Esophagus (tissue), 2 donors: Measurements from ENCODE around the gene HOXC11. TPM values are rescaled to one million over a fixed set of nuclear protein-coding genes. Genes with fewer than 3 reads are reported as not detected.
A peak's percentile ranks its signal among the peaks of the same experiment; 100 is the strongest.

Experiments used
- H3K27ac ChIP-seq, 2 donors: one replicate each; pipeline ENCODE4 v1.5.1; 2013; ENCODE audit warnings: low read depth in 2 of 2, mild to moderate bottlenecking in 2 of 2, inconsistent platforms in 1 of 2, low read length in 1 of 2, moderate library complexity in 1 of 2
- H3K27me3 ChIP-seq, 2 donors: one replicate each; pipeline ENCODE4 v1.6.1; 2013; ENCODE audit warnings: low read length in 2 of 2, control low read depth in 1 of 2, mild to moderate bottlenecking in 1 of 2; ENCODE audit not compliant: insufficient read depth in 2 of 2, control insufficient read depth in 1 of 2
- H3K36me3 ChIP-seq, 2 donors: one replicate each; pipeline ENCODE4 v1.6.1; 2013; ENCODE audit warnings: low read length in 1 of 2; ENCODE audit not compliant: control insufficient read depth in 2 of 2, insufficient read depth in 2 of 2
- H3K4me1 ChIP-seq, 2 donors: one replicate each; pipeline ENCODE4 v1.6.1; 2013; ENCODE audit warnings: low read length in 1 of 2; ENCODE audit not compliant: control insufficient read depth in 2 of 2, insufficient read depth in 2 of 2
- H3K4me3 ChIP-seq, 2 donors: one replicate each; pipeline ENCODE4 v1.5.1; 2013; ENCODE audit warnings: low read length in 2 of 2, mild to moderate bottlenecking in 2 of 2, low read depth in 1 of 2, moderate library complexity in 1 of 2
- H3K9me3 ChIP-seq, 2 donors: one replicate each; pipeline ENCODE4 v1.6.1; 2013; ENCODE audit warnings: mild to moderate bottlenecking in 2 of 2, low read depth in 1 of 2, low read length in 1 of 2, moderate library complexity in 1 of 2; ENCODE audit not compliant: control insufficient read depth in 2 of 2, insufficient read depth in 1 of 2
- WGBS, 2 donors: extraction: QIAGEN DNeasy Blood & Tissue Kit; methylation state at CpG; one replicate each; pipeline ENCODE4 v1.1.7; 2013; 5-methylcytosine and 5-hydroxymethylcytosine counted together
- polyA plus RNA-seq, 2 donors: library from polyadenylated mRNA; stranded (reverse); fragments of 200-250 nt; gene quantifications; one replicate each; pipeline ENCODE4 v1.2.3, GENCODE V29; 2013
- donor health status: healthy with polysubstance abuse.
- donor health status: Bipolar disorder and iron deficiency.

Gene HOXC11
- polyA plus RNA-seq, 2 donors: not detected

- Histone ChIP-seq H3K4me3 (peak overlapping the region in 1 of 2 donors; percentile 62), H3K4me1 (peaks cover 2 to 13% of the 10 kb centered on the region in 2 donors), H3K27me3 (peaks cover 3 to 53% of the 10 kb centered on the region in 2 donors), H3K36me3 (no peaks in the 10 kb centered on the region), H3K27ac (no peak overlapping the region), H3K9me3 (no peaks in the 10 kb centered on the region)
- 51 to 63% methylated on average over 29 of the region's 29 CpGs for WGBS, 2 donors
Observed at GRCh38 chr12:53996240-53997203, 23.6 kb downstream of the HOXC11 start.

DNA sequence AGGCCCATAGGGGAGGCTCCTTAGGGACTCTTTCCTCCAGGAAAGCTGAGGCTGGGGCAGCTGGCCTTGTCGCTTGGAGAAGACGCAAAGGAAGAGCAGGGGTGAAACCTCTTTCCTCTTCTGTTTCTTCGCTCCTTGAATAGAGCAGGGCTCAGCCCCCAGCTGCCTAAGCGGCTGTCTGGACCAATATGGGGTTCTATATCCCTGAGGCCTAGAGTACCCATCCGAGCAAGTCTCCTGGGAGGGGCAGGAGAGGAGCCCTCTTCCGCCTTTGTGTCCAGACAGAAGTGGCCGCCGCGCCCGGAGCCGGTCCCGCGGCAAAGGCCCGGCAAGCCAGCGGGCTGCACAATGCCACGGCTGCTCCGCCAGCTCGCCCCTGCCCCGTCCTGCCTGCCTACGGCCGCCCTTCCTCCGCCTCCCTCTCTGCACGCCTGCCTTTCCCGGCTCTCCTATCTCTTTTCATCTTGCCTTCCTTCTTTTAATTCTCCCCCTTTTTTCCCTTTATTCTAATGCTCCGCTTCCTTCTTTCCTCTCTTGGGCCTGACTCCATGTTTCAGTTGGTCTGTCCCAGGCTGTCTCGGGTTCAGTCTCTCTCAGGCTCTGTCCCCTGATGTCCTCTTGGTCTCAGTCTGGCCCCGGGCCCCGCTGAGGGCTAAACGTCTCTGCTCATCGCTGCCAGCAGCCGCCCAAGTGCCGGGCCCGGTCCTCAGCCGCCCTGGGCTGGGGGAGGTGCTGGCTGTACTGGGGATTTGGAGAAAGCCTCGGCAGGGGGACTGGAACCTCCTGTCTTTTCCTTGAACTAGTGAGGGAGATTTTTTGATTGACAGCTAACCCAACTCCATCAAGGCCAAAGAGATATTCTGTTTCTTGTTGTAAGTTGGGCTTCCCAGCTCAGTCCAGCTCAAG, 24.5 kb downstream of the HOXC11 start:
- Histone ChIP-seq H3K4me3 (no peak overlapping the region), H3K36me3 (no peaks in the 10 kb centered on the region), H3K4me1 (peaks cover 2 to 13% of the 10 kb centered on the region in 2 donors), H3K9me3 (no peaks in the 10 kb centered on the region), H3K27ac (no peak overlapping the region), H3K27me3 (peaks cover 3 to 48% of the 10 kb centered on the region in 2 donors)
- 22 to 38% methylated on average over 26 to 35 of the region's 35 CpGs for WGBS, 2 donors

DNA sequence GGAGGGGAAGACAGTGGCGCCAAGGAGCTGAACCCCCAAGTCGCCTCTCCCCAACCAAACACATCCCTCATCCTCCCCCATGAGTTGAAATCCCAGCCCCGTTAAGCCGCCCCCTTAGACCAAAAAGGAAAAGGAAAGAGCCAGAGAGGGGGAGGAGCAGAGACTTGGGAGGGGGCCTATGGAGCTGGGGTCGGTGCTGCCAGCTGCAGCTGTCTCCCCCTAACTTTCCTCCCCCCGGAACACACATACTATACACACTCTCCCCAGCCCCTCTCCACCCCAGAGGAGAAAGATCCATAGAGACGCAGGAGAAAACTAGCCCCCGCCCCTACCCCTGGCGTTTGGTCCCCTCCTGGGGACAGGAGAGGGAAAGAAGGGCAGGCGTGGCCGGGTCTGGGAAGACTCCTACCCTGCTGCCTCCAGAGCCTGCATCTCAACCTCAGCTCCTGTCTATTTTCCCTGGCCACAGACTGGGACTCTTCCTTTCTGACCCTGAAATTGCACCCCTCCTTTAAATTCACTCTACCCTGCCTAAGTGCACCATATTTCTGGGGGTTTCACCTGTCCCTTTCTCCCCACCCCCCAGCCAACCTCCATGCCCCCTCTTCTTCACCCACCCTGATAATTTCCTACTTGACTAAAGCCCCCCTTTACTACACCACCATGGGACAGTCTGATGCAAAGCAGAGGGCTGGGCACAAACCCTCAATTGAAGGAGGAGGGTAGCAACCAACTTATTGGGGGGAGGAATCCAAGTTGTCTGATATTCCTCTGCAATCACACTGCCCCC, 25.4 kb downstream of the HOXC11 start:
- Histone ChIP-seq H3K27me3 (peaks cover 3 to 44% of the 10 kb centered on the region in 2 donors), H3K27ac (no peak overlapping the region), H3K4me1 (peaks cover 2 to 13% of the 10 kb centered on the region in 2 donors), H3K4me3 (no peak overlapping the region), H3K36me3 (no peaks in the 10 kb centered on the region), H3K9me3 (no peaks in the 10 kb centered on the region)
- 18 to 30% methylated on average over 11 of the region's 11 CpGs for WGBS, 2 donors

GRCh38 chr12:53998900-53999236, 25.9 kb downstream of the HOXC11 start:
- Histone ChIP-seq H3K4me3 (peak overlapping the region in 1 of 2 donors; percentile 4), H3K9me3 (no peaks in the 10 kb centered on the region), H3K27me3 (peaks cover 3 to 40% of the 10 kb centered on the region in 2 donors), H3K4me1 (peaks cover 2 to 13% of the 10 kb centered on the region in 2 donors), H3K36me3 (no peaks in the 10 kb centered on the region), H3K27ac (no peak overlapping the region)
- WGBS, 2 donors: 6 to 14% methylated on average over 13 of the region's 13 CpGs

GRCh38 chr12:53999559-54000115, 26.7 kb downstream of the HOXC11 start:
- peak overlapping the region; percentile 43 to 67 for H3K4me3 ChIP-seq
- H3K36me3 ChIP-seq: no peaks in the 10 kb centered on the region
- H3K27ac ChIP-seq: no peak overlapping the region
- H3K4me1 ChIP-seq: peaks cover 2 to 7% of the 10 kb centered on the region in 2 donors
- WGBS, 2 donors: 2 to 4% methylated on average over 35 of the region's 35 CpGs
- H3K27me3 ChIP-seq: peaks cover 3 to 36% of the 10 kb centered on the region in 2 donors
- H3K9me3 ChIP-seq: no peaks in the 10 kb centered on the region

DNA sequence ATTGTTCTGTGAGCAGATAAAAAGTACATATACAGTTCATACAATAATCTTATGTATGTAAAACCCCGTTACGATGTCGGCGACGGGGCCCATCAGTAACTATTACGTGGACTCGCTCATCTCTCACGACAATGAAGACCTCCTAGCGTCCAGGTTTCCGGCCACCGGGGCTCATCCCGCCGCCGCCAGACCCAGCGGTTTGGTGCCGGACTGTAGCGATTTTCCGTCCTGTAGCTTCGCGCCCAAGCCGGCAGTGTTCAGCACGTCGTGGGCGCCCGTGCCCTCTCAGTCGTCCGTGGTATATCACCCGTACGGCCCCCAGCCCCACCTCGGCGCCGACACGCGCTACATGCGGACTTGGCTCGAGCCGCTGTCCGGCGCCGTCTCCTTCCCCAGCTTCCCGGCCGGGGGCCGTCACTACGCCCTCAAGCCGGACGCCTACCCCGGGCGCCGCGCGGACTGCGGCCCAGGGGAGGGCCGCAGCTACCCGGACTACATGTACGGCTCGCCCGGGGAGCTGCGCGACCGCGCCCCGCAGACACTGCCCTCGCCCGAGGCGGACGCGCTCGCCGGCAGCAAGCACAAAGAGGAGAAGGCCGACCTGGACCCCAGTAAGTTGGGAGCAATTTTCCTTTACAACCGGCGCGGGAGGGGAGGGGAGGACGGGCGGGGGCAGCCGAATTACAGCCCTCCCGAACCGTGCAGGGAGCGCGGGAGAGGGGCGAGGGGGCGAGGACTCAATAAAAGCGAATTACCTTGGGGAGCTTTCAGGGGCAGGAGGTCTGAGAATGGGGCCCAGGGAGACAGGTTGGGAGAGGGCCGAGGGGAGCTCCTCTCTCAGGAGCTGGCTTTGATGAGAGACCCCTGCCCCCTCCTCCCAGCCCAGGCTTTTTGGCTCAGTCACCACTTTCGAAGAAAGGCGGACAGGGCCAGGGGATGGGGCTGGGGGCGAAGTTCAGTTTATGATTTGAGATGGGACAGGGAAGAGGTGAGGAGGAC, 27.5 kb downstream of the HOXC11 start, which contains the start of gene HOXC9:
TSS of gene HOXC9 (plus strand) at position 46 of the 999 bp plus-strand sequence. CDS start at position 74, 28 bp downstream.
- H3K9me3 ChIP-seq: no peaks in the 10 kb centered on the region
- no peak within 1 kb of the TSS for H3K27ac ChIP-seq
- H3K36me3 ChIP-seq: no peaks in the 10 kb centered on the region
- H3K4me3 ChIP-seq: peak within 1 kb of the TSS; percentile 43 to 67
- H3K4me1 ChIP-seq: peaks cover 2 to 7% of the 10 kb centered on the region in 2 donors
- peaks cover 3 to 33% of the 10 kb centered on the region in 2 donors for H3K27me3 ChIP-seq
- 5 to 7% methylated on average over 82 to 87 of the region's 87 CpGs for WGBS, 2 donors

DNA sequence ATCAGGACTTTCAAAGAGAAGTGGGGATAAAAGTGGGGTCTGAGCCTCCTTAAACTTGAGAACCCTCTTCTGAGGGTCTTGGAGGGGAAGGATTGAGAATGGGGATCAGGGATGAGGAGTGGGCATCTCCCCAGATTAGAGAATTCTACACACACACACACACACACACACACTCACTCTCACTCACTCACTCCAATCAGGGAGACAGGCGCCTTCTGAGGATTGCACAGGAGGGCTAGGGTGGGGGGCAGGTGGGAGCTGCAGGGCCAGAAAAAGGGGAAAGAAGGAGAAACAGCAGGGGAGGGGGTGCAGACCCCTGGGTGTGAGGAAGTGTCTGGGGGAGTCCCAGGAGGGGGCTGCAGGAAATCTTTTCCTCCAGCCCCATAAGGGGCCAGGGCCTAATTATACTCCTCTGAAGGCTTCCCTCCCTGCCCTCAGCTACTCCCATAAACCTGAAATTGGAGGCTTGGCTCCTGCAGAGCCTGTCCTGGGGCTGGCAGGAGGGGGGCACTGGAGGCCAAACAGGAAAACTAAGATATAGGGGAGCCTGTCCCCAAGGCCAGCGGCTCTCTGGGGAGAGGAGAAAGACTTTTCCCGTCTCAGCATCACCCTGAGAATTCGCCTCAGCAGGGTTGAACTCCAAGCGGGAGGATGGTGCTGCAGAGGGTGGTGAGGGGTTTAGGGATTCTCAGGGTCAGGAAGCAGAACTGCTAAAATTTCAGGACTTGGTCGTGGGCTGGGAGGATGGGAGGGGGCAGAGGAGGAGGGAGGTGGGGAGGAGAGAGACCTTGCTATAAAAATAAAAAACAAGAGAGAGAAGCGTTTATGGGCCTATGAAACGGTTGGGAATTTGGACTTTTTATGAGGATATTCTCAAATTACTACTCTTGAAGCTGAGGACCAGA, 28.6 kb downstream of the HOXC11 start:
- WGBS, 2 donors: 46 to 53% methylated on average over 8 of the region's 8 CpGs
- Histone ChIP-seq H3K4me1 (peaks cover 2 to 7% of the 10 kb centered on the region in 2 donors), H3K9me3 (no peaks in the 10 kb centered on the region), H3K36me3 (no peaks in the 10 kb centered on the region), H3K27ac (no peak overlapping the region), H3K27me3 (peaks cover 3 to 29% of the 10 kb centered on the region in 2 donors), H3K4me3 (no peak overlapping the region)
